Colonic mucosa (tissue), 4 donors: ENCODE measurements around the gene FCER2. TPM values are rescaled to one million over a fixed set of nuclear protein-coding genes. Genes with fewer than 3 reads are reported as not detected.

ENCODE experiments used
- DNase-seq: peaks from one replicate; pipeline ENCODE4 v3.0.0-alpha.2; 2020
- H3K27ac ChIP-seq: fragments of 200-600 bp; one replicate; pipeline ENCODE4 v1.8.0; 2021
- H3K27me3 ChIP-seq: fragments of 200-600 bp; one replicate; pipeline ENCODE4 v1.8.0; 2021
- H3K36me3 ChIP-seq: fragments of 200-600 bp; one replicate; pipeline ENCODE4 v1.8.0; 2021
- H3K4me1 ChIP-seq: fragments of 200-600 bp; one replicate; pipeline ENCODE4 v1.8.0; 2021; ENCODE audit warnings: mild to moderate bottlenecking
- H3K4me3 ChIP-seq: fragments of 200-600 bp; one replicate; pipeline ENCODE4 v1.8.0; 2021
- H3K9ac ChIP-seq, 2 donors: one replicate each; pipeline ENCODE4 v1.7.0; 2013; ENCODE audit warnings: control low read depth in 2 of 2, low read depth in 2 of 2, low read length in 2 of 2
- H3K9me3 ChIP-seq: fragments of 200-600 bp; one replicate; pipeline ENCODE4 v1.8.0; 2021
- CTCF ChIP-seq: fragments of 200-600 bp; IDR thresholded peaks from one replicate; pipeline ENCODE4 v1.8.0; 2022; ENCODE audit warnings: antibody characterized with exemption, mild to moderate bottlenecking
- intact Hi-C: fragments of 100-400 bp; cut with DNase I; formaldehyde crosslinking; loops from one replicate; pipeline ENCODE4 v1.14.1; 2022
- total RNA-seq, 2 donors: library from RNA; stranded (reverse); fragmentation: NEBNext Ultra II Directional in 1 of 2; extraction: Animal tissue kit (Norgen Biotek cat#: 25700) in 1 of 2; gene quantifications; one replicate each; pipeline ENCODE4 v1.2.1, GENCODE V29; 2021
- donor health status: healthy.
- donor health status: DM: no; HTN: no; CAD: no.
- donor health status: DM: no; HTN: no; CAD: no.

FCER2 gene
- total RNA-seq, 2 donors from 2014 or later = 0.35 to 1.3 TPM

- no peak for TF ChIP-seq CTCF
- no peak overlapping the region for H3K9ac ChIP-seq
- no peaks in the 10 kb centered on the region for H3K36me3 ChIP-seq
- DNase-seq = no peak
- no peak overlapping the region for H3K4me3 ChIP-seq
- H3K4me1 ChIP-seq = no peaks in the 10 kb centered on the region
- no peaks in the 10 kb centered on the region for H3K27me3 ChIP-seq
- H3K27ac ChIP-seq = no peak overlapping the region
- no peaks in the 10 kb centered on the region for H3K9me3 ChIP-seq
- intact Hi-C loops = no loop called here
These were observed 34.2 kb upstream of the FCER2 start for GRCh38 chr19:7736148-7736547.

GRCh38 chr19:7734220-7735203 is 32.6 kb upstream of the FCER2 start:
- no peak overlapping the region for H3K4me3 ChIP-seq
- no peak overlapping the region for H3K27ac ChIP-seq
- no peak for DNase-seq
- no peaks in the 10 kb centered on the region for H3K36me3 ChIP-seq
- no peak overlapping the region for H3K9ac ChIP-seq
- H3K9me3 ChIP-seq = no peaks in the 10 kb centered on the region
- peaks cover 11% of the 10 kb centered on the region for H3K27me3 ChIP-seq
- no peak for TF ChIP-seq CTCF
- H3K4me1 ChIP-seq = no peaks in the 10 kb centered on the region
- intact Hi-C loops = no loop called here

GRCh38 chr19:7733376-7733775 is 31.4 kb upstream of the FCER2 start:
- intact Hi-C loops = no loop called here
- Histone ChIP-seq H3K27ac (no peak overlapping the region), H3K4me1 (no peaks in the 10 kb centered on the region), H3K4me3 (no peak overlapping the region), H3K36me3 (no peaks in the 10 kb centered on the region), H3K9ac (no peak overlapping the region), H3K27me3 (peaks cover 15% of the 10 kb centered on the region), H3K9me3 (no peaks in the 10 kb centered on the region)
- no peak for DNase-seq
- TF ChIP-seq CTCF = no peak

GRCh38 chr19:7732045-7732444 is 30.1 kb upstream of the FCER2 start, which contains the start of gene CLEC4G:
CLEC4G (minus strand) TSS chr19:7732110; CDS start chr19:7732102, 8 bp downstream.
- no peak for DNase-seq
- intact Hi-C loops = no loop called here
- no peak within 1 kb of the TSS for H3K4me3 ChIP-seq
- H3K36me3 ChIP-seq = no peaks in the 10 kb centered on the region
- no peak for TF ChIP-seq CTCF
- no peak within 1 kb of the TSS for H3K9ac ChIP-seq
- peaks cover 15% of the 10 kb centered on the region for H3K27me3 ChIP-seq
- H3K4me1 ChIP-seq = no peaks in the 10 kb centered on the region
- H3K27ac ChIP-seq = no peak within 1 kb of the TSS
- no peaks in the 10 kb centered on the region for H3K9me3 ChIP-seq

GRCh38 chr19:7731615-7732014 is 29.7 kb upstream of the FCER2 start:
- H3K9me3 ChIP-seq = no peaks in the 10 kb centered on the region
- DNase-seq = no peak
- no peaks in the 10 kb centered on the region for H3K36me3 ChIP-seq
- H3K4me1 ChIP-seq = no peaks in the 10 kb centered on the region
- H3K4me3 ChIP-seq = no peak overlapping the region
- H3K27ac ChIP-seq = no peak overlapping the region
- intact Hi-C loops = no loop called here
- TF ChIP-seq CTCF = no peak
- no peak overlapping the region for H3K9ac ChIP-seq
- peaks cover 15% of the 10 kb centered on the region for H3K27me3 ChIP-seq
